Forelimb muscle (tissue), 1 donor: ENCODE results near the gene EXOC1. TPM values are rescaled to one million over a fixed set of nuclear protein-coding genes. Genes with fewer than 3 reads are reported as not detected.
A peak's percentile ranks its signal among the peaks of the same experiment; 100 is the strongest.
"Not testable (repeated sequence)": the region's sequence is repeated elsewhere in the genome, so short reads cannot be mapped to it uniquely, and the experiment has no call there.

Experiments used
- DNase-seq: peaks from one replicate; pipeline ENCODE4 v3.0.0-alpha.2; 2013; ENCODE audit warnings: low read depth
- polyA plus RNA-seq: library from polyadenylated mRNA; unstranded; fragments of 120-200 nt; gene quantifications from one replicate; pipeline ENCODE4 v1.2.1, GENCODE V29; 2013; ENCODE audit not compliant: insufficient read length

EXOC1 gene, protein sequence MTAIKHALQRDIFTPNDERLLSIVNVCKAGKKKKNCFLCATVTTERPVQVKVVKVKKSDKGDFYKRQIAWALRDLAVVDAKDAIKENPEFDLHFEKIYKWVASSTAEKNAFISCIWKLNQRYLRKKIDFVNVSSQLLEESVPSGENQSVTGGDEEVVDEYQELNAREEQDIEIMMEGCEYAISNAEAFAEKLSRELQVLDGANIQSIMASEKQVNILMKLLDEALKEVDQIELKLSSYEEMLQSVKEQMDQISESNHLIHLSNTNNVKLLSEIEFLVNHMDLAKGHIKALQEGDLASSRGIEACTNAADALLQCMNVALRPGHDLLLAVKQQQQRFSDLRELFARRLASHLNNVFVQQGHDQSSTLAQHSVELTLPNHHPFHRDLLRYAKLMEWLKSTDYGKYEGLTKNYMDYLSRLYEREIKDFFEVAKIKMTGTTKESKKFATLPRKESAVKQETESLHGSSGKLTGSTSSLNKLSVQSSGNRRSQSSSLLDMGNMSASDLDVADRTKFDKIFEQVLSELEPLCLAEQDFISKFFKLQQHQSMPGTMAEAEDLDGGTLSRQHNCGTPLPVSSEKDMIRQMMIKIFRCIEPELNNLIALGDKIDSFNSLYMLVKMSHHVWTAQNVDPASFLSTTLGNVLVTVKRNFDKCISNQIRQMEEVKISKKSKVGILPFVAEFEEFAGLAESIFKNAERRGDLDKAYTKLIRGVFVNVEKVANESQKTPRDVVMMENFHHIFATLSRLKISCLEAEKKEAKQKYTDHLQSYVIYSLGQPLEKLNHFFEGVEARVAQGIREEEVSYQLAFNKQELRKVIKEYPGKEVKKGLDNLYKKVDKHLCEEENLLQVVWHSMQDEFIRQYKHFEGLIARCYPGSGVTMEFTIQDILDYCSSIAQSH
- 27.5 TPM for polyA plus RNA-seq

DNA sequence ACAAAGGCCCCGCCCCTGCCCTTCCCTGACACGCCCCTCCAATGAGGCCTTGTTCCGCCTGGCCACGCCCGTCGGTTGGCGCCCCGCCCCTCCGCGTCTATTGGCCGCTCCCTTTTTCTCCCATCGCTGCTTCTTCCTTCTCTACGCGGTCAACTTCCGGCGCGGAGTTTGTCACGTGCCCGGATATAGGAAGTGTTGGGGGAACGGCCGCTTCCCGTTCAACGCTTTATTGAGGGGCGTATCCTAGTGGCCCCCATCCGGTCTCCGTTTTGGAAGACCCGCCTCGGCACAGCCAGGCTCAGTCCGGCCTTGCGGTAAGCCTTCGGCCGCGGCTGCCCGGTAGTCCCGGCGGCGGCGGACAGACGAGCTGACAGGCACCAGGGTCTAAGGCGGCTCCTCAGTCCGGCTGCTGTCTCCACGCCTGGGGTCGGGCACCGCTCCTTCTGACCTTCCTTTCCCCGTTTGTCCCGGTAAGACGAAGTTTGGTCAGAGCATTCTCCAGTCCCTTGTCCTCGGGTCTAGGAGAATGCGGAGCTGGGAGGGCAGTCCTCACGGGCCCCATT, at the start of gene EXOC1:
TSS of gene EXOC1 (plus strand) at position 165 of the 563 bp plus-strand sequence. CDS start 4,676 bp downstream, outside the sequence.
- DNase-seq, result peak; percentile 81

DNA sequence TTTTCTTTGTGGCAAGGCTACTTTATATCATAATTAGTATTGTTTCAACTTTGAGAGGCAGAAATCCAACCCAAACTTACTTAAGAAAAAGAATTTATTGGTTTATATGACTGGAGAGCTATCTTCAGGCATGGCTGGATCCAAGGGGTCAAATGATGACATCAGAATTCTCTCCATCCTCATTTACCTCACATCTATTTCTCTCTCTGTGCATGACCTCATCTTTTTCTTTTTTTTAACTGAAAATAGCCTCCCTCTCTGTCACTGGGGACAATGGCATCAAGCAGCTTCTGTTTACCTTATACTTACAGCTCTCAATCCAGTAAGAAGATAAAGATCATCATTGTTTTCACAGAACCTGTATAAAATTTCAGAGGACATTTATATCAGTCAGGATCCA, 45.9 kb upstream of the EXOC1 start:
- DNase-seq, result no peak

- no peak for DNase-seq
These were observed 45.3 kb upstream of the EXOC1 start for GRCh38 chr4:55808186-55808585.

GRCh38 chr4:55808632-55809031, 44.8 kb upstream of the EXOC1 start:
- no peak for DNase-seq

- no peak for DNase-seq
These were observed 35.8 kb upstream of the EXOC1 start for GRCh38 chr4:55817691-55818090.

- DNase-seq, result peak; percentile 4
These were observed 33.8 kb upstream of the EXOC1 start, which contains the start of gene EXOC1L for GRCh38 chr4:55819634-55820033. EXOC1L (plus strand) TSS chr4:55819790; CDS start chr4:55820027, 237 bp downstream.

DNA sequence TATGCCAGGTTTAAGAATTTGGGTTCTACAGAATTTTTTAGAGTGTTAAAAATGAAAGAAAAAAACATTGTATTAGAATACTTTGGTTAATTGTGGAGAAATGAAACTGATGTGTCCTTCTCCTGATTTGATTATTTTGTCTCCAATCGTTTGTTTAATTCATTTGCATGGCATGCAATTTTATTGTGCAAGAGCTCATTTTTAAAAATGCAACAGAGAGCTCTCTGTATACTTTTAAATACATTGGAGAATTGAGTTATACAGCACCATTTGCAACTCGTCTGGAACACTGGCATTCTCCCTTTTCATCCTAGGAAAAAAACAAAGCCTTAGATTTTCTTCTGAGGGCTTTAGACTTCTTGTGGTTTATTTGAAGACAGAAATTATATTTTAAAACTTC, 33.2 kb upstream of the EXOC1 start:
- DNase-seq, result no peak

GRCh38 chr4:55822329-55822728, 31.1 kb upstream of the EXOC1 start:
- DNase-seq, result no peak

DNA sequence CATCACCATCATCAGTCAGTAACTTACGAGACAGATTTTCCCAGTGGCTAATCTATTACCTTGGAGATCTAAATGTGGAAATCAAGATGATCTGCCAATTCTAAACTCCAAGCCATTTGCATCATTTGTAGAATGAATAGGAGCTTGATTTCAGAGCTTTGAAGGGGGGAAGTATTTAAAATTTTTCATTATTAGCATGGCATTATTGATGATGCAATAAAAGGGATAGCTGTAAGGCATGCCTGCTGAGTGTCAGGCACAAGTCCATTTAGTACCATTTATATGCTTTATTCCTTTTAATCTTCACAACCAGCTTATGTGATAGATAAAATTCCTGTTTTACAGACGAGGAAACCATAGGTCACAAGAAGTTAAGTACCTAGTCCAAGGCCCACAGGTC, 28.6 kb upstream of the EXOC1 start:
- DNase-seq, result no peak

GRCh38 chr4:55826986-55827385, 26.5 kb upstream of the EXOC1 start:
- DNase-seq, result no peak

GRCh38 chr4:55827582-55827981, 25.9 kb upstream of the EXOC1 start:
- DNase-seq, result no peak

- DNase-seq, result no peak
These were observed 23.4 kb upstream of the EXOC1 start for GRCh38 chr4:55830048-55830447.

- DNase-seq, result no peak
These were observed 22.7 kb upstream of the EXOC1 start for GRCh38 chr4:55830716-55831115.

DNA sequence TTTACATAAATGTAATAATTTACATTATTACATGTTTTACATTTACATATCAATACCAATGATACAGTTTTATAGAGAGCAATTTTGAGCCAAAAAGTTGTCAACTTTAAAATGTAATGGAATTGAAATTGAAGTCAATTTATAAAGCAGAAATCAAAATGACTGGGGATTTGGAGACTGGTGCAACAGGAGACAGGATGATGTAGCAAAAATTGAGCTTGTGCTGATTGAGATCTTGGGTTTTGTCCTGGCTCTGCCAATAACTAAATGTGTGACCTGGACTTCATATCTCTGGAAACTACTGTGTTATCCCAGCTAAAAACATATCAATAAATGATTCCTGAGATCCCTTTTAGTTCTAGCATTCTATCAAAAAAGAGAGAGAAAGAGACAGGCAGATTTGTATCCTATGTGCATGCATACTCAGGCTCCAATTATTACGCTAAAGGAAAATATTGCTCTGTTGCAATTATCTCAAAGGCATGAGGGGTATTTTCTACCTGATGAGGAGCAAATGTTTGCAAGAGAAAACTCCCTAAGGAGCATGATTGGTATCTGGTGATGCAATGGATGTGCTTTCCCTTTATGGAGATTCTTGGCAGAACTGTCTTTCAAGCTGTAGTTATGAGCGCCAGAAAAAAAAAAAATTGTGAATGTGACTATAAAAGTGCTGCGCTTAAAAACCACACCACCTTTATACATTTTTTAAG, 19.2 kb upstream of the EXOC1 start:
- no peak for DNase-seq

DNA sequence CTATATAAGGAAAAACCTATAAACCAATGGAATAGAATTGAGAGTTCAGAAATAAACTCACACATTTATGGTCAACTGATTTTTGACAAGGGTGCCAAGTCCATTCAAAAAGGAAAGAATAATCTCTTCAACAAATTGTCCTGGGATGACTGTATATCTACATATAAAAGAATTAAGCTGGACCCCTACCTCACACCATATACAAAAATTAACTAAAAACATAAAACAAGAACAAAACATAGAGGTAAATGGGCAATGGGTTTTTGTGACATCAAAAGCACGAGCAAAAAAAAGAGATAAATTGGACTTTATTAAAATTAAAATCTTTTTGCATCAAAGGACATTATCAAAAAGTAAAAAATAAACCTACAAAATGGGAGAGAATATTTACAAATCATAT, 15.5 kb upstream of the EXOC1 start:
- no peak for DNase-seq

DNA sequence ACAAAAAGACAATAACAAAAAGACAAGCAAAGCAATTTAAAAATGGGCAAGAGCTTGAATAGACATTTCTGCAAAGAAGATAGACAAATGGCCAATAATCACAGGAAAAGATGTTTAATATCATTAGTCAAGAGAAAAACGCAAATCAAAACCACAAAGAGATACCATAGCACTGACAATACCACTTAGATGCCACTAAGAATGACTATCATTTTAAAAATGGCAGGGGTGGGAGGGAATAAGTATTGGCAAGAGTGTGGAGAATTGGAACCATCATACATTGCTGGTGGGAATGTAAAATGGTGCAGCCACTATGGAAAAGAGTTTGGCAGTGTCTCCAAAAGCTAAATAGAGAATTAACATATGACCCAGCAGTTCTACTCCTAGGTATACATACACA, 15.1 kb upstream of the EXOC1 start:
- DNase-seq, result no peak

GRCh38 chr4:55838952-55839351, 14.5 kb upstream of the EXOC1 start:
- no peak for DNase-seq

- DNase-seq, result no peak
These were observed 12.5 kb upstream of the EXOC1 start for GRCh38 chr4:55840956-55841355.

DNA sequence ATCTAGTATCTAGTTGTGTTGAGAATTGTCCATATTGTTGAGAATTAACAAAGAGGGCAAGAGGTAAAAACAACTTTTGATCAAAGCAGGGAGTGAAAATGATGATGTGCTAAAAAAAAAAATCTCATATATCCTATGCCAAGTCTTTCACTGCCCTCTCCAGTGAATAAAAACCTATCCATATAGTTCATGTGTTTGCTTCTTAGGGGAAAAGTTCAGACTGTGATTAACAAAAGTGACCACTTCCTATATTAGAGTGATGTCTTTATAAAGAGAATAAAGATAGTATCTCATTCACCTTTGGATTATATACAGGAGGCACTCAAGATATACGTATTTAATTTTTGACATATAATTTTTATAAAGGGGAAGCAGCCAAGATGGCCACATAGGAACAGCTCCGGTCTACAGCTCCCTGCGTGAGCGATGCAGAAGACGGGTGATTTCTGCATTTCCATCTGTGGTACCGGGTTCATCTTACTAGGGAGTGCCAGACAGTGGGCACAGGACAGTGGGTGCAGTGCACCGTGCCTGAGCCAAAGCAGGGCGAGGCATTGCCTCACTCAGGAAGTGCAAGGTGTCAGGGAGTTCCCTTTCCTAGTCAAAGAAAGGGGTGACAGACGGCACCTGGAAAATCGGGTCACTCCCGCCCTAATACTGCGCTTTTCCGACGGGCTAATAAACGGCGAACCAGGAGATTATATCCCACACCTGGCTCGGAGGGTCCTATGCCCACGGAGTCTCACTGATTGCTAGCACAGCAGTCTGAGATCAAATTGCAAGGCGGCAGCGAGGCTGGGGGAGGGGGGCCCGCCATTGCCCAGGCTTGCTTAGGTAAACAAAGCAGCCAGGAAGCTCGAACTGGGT, 11.8 kb upstream of the EXOC1 start:
- not testable (repeated sequence) for DNase-seq

- not testable (repeated sequence) for DNase-seq
These were observed 11.1 kb upstream of the EXOC1 start for GRCh38 chr4:55842312-55842711.

- DNase-seq, result no peak
These were observed 3.7 kb upstream of the EXOC1 start for GRCh38 chr4:55849724-55850123.
